H1 (cell line): ENCODE results near the gene KTN1.

Experiments
- HDAC2 ChIP-seq, 2 experiments: fragments of 300-600 bp in 1 of 2; sonication (generic) in 1 of 2; IDR thresholded peaks; 2 replicates each; pipeline ENCODE4 v1.6.1; 2011 to 2012; ENCODE audit warnings: low read depth in 2 of 2, low read length in 2 of 2, mild to moderate bottlenecking in 2 of 2, moderate library complexity in 2 of 2, borderline replicate concordance in 1 of 2, inconsistent platforms in 1 of 2
- SAP30 ChIP-seq: fragments of 300-600 bp; sonication (generic); IDR thresholded peaks from 2 replicates; pipeline ENCODE4 v1.7.1; 2012; ENCODE audit warnings: low read length, moderate library complexity, mild to moderate bottlenecking, inconsistent platforms; ENCODE audit not compliant: insufficient read depth, insufficient replicate concordance
- SIX5 ChIP-seq: IDR thresholded peaks from 2 replicates; pipeline ENCODE4 v1.6.1; 2011; ENCODE audit warnings: mild to moderate bottlenecking, low read depth, low read length
- TEAD4 ChIP-seq: IDR thresholded peaks from 2 replicates; pipeline ENCODE4 v1.6.1; 2012; ENCODE audit warnings: low read depth, low read length, inconsistent platforms, mixed read lengths
- TF ChIP-seq, protein P1 (sequence below), 3 experiments: IDR thresholded peaks; 1 replicate in 2 of 3; 2 replicates in 1 of 3; pipeline versions ENCODE4 v1.5.1 to v1.6.1; 2011; ENCODE audit warnings: low read length in 3 of 3, mild to moderate bottlenecking in 3 of 3, inconsistent platforms in 2 of 3, low read depth in 1 of 3, moderate library complexity in 1 of 3; ENCODE audit not compliant: insufficient read depth in 1 of 3; ENCODE audit errors: control extremely low read depth in 1 of 3

DNA sequence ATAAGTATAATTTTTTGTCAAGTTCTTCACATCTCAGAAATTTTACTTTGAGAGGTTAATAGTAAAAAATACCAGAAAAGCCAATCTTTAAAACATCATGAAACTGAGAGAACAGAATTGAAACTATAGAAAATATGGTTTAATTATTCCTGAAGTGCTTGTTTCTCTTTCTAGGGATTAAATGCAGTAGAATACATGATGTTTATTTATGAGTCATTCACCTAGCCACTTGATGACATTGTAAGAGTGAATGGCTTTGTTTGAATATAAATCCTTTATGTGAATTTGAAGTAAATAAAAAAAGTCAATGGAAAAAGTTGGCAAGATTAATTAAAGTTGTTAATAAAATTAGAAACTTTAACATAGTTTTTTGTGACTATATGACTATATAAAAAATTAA is 48.4 kb downstream of the KTN1 start:
- TF ChIP-seq, protein P1, sequence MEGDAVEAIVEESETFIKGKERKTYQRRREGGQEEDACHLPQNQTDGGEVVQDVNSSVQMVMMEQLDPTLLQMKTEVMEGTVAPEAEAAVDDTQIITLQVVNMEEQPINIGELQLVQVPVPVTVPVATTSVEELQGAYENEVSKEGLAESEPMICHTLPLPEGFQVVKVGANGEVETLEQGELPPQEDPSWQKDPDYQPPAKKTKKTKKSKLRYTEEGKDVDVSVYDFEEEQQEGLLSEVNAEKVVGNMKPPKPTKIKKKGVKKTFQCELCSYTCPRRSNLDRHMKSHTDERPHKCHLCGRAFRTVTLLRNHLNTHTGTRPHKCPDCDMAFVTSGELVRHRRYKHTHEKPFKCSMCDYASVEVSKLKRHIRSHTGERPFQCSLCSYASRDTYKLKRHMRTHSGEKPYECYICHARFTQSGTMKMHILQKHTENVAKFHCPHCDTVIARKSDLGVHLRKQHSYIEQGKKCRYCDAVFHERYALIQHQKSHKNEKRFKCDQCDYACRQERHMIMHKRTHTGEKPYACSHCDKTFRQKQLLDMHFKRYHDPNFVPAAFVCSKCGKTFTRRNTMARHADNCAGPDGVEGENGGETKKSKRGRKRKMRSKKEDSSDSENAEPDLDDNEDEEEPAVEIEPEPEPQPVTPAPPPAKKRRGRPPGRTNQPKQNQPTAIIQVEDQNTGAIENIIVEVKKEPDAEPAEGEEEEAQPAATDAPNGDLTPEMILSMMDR (IDR thresholded peaks at IDR 0.05; ENCODE audit: control extremely low read depth in 1 of 3, insufficient read depth in 1 of 3, low read depth in 1 of 3, low read length in 3 of 3), result no peak
- TF ChIP-seq SIX5 (no peak), TEAD4 (no peak), SAP30 (no peak), HDAC2 (IDR thresholded peaks at IDR 0.05; ENCODE audit: borderline replicate concordance in 1 of 2, low read depth in 2 of 2, low read length in 2 of 2) (no peak)
